CD14-positive monocyte (primary cell): ENCODE results near the gene AKR1C2. TPM values are rescaled to one million over a fixed set of nuclear protein-coding genes. Genes with fewer than 3 reads are reported as not detected.

Experiments used
- DNase-seq, 3 donors: peaks; one replicate each; pipeline ENCODE4 v3.0.0-alpha.2; 2011 to 2022
- H2AFZ ChIP-seq: 2 replicates; pipeline ENCODE4 v1.6.0; 2012; ENCODE audit warnings: mild to moderate bottlenecking, low read depth, low read length, inconsistent platforms; ENCODE audit not compliant: insufficient read depth, poor library complexity, severe bottlenecking
- H3K27ac ChIP-seq, 2 donors: 1 replicate in 1 of 2; 2 replicates in 1 of 2; pipeline ENCODE4 v1.5.1; 2012 to 2013; ENCODE audit warnings: low read length in 2 of 2, control low read depth in 1 of 2, inconsistent platforms in 1 of 2, low read depth in 1 of 2, mild to moderate bottlenecking in 1 of 2
- H3K27me3 ChIP-seq, 2 donors: one replicate each; pipeline versions ENCODE4 v1.6.0 to v1.6.1; 2011 to 2013; ENCODE audit warnings: low read length in 2 of 2; ENCODE audit not compliant: control insufficient read depth in 2 of 2, insufficient read depth in 2 of 2
- H3K36me3 ChIP-seq, 2 donors: replicated peaks in 1 of 2; 1 replicate in 1 of 2; 2 replicates in 1 of 2; pipeline versions ENCODE4 v1.5.1 to v1.6.1; 2012 to 2013; ENCODE audit warnings: low read length in 2 of 2, control low read depth in 1 of 2, inconsistent platforms in 1 of 2, mild to moderate bottlenecking in 1 of 2; ENCODE audit not compliant: insufficient read depth in 2 of 2, control insufficient read depth in 1 of 2
- H3K4me1 ChIP-seq, 2 donors: 1 replicate in 1 of 2; 2 replicates in 1 of 2; pipeline versions ENCODE4 v1.5.1 to v1.6.1; 2012 to 2013; ENCODE audit warnings: low read length in 2 of 2, control low read depth in 1 of 2, inconsistent platforms in 1 of 2, mild to moderate bottlenecking in 1 of 2, moderate library complexity in 1 of 2; ENCODE audit not compliant: insufficient read depth in 2 of 2, control insufficient read depth in 1 of 2
- H3K4me2 ChIP-seq: replicated peaks from 2 replicates; pipeline ENCODE3; 2012; ENCODE audit warnings: low read length, moderate library complexity, mild to moderate bottlenecking; ENCODE audit not compliant: poor library complexity, severe bottlenecking; ENCODE audit errors: extremely low read depth
- H3K4me3 ChIP-seq, 3 experiments: fragments of 200-600 bp in 1 of 3; sonication (generic) in 1 of 3; replicated peaks in 1 of 3; 1 replicate in 2 of 3; 2 replicates in 1 of 3; pipeline ENCODE4 v1.5.1; 2011 to 2013; ENCODE audit warnings: low read length in 3 of 3, mild to moderate bottlenecking in 3 of 3, control low read depth in 2 of 3, low read depth in 2 of 3, inconsistent platforms in 1 of 3, moderate library complexity in 1 of 3
- H3K79me2 ChIP-seq: 2 replicates; pipeline ENCODE4 v1.6.0; 2012; ENCODE audit warnings: mild to moderate bottlenecking, control low read depth, inconsistent platforms, low read length, moderate library complexity; ENCODE audit not compliant: insufficient read depth
- H3K9ac ChIP-seq: 2 replicates; pipeline ENCODE4 v1.6.0; 2017; ENCODE audit warnings: low read length, mild to moderate bottlenecking; ENCODE audit not compliant: insufficient read depth, poor library complexity, severe bottlenecking
- H3K9me3 ChIP-seq, 2 donors: replicated peaks in 1 of 2; 1 replicate in 1 of 2; 2 replicates in 1 of 2; pipeline versions ENCODE4 v1.5.1 to v1.6.1; 2012 to 2013; ENCODE audit warnings: low read length in 2 of 2, control low read depth in 1 of 2; ENCODE audit not compliant: control insufficient read depth in 1 of 2, insufficient read depth in 1 of 2
- H4K20me1 ChIP-seq: 2 replicates; pipeline ENCODE4 v1.6.0; 2012; ENCODE audit warnings: mild to moderate bottlenecking, low read length, control low read depth, moderate library complexity; ENCODE audit not compliant: insufficient read depth
- H3K27ac Mint-ChIP-seq, 7 donors: one replicate each; pipeline ENCODE4 v1.8.0; 2020; ENCODE audit warnings: mild to moderate bottlenecking in 7 of 7, mixed read lengths in 7 of 7, moderate library complexity in 6 of 7, inconsistent platforms in 2 of 7
- H3K27me3 Mint-ChIP-seq, 3 donors: one replicate each; pipeline ENCODE4 v1.8.0; 2021 to 2022; ENCODE audit warnings: low read depth in 3 of 3, mild to moderate bottlenecking in 3 of 3, mixed read lengths in 3 of 3, moderate library complexity in 3 of 3, inconsistent platforms in 1 of 3
- H3K36me3 Mint-ChIP-seq, 2 donors: one replicate each; pipeline ENCODE4 v1.8.0; 2020; ENCODE audit warnings: mixed read lengths in 2 of 2, inconsistent platforms in 1 of 2, mild to moderate bottlenecking in 1 of 2
- H3K4me1 Mint-ChIP-seq: one replicate; pipeline ENCODE4 v1.8.0; 2020; ENCODE audit warnings: mild to moderate bottlenecking, mixed read lengths
- H3K4me3 Mint-ChIP-seq, 2 donors: one replicate each; pipeline ENCODE4 v1.8.0; 2020; ENCODE audit warnings: mild to moderate bottlenecking in 2 of 2, mixed read lengths in 2 of 2, moderate library complexity in 1 of 2
- H3K9me3 Mint-ChIP-seq, 7 donors: one replicate each; pipeline ENCODE4 v1.8.0; 2020 to 2022; ENCODE audit warnings: mixed read lengths in 7 of 7, mild to moderate bottlenecking in 6 of 7, moderate library complexity in 6 of 7, inconsistent platforms in 2 of 7
- CTCF ChIP-seq: fragments of 200-600 bp; IDR thresholded peaks from one replicate; pipeline ENCODE4 v1.8.0; 2022; ENCODE audit warnings: antibody characterized with exemption, mild to moderate bottlenecking
- WGBS: methylation state at CpG from one replicate; pipeline ENCODE4 v1.1.5; 2013; ENCODE audit warnings: missing lambda C conversion rate; ENCODE audit not compliant: insufficient coverage; 5-methylcytosine and 5-hydroxymethylcytosine counted together
- intact Hi-C, 2 donors: fragments of 100-400 bp; cut with micrococcal nuclease; formaldehyde crosslinking; loops; one replicate each; pipeline versions ENCODE4 v1.15.0 to v1.15.1; 2023
- polyA plus RNA-seq, 3 donors: library from polyadenylated mRNA; depleted of rRNA in 1 of 3; unstranded in 2 of 3; stranded (reverse) in 1 of 3; fragments of 300-500 nt in 2 of 3; fragments of >200 nt in 1 of 3; fragmentation: Illumina TruSeq in 2 of 3; gene quantifications; 1 replicate in 2 of 3; 2 replicates in 1 of 3; pipeline ENCODE4 v1.2.3, GENCODE V29; 2012 to 2021

The AKR1C2 gene
- polyA plus RNA-seq, 3 donors: 0.13 TPM; not detected in 2

- Histone ChIP-seq H3K79me2 (no peaks in the 10 kb centered on the region), H3K27ac (no peak overlapping the region), H3K36me3 (no peaks in the 10 kb centered on the region), H3K9me3 (no peaks in the 10 kb centered on the region), H3K4me3 (no peak overlapping the region), H3K4me2 (no peak overlapping the region), H3K27me3 (no peaks in the 10 kb centered on the region), H2AFZ (no peak overlapping the region), H3K4me1 (no peaks in the 10 kb centered on the region), H4K20me1 (no peaks in the 10 kb centered on the region), H3K9ac (no peak overlapping the region)
- no peak for TF ChIP-seq CTCF
- H3K9me3 Mint-ChIP-seq: no peaks in the 10 kb centered on the region
- intact Hi-C loops: no loop called here
- DNase-seq: no peak
- no peak overlapping the region for H3K27ac Mint-ChIP-seq
- H3K36me3 Mint-ChIP-seq: no peaks in the 10 kb centered on the region
- H3K4me3 Mint-ChIP-seq: no peak overlapping the region
- peaks cover 1 to 2% (median 1%) of the 10 kb centered on the region in 3 donors for H3K27me3 Mint-ChIP-seq
- H3K4me1 Mint-ChIP-seq: peaks cover 2% of the 10 kb centered on the region
- 59% methylated on average over 11 of the region's 14 CpGs for whole genome bisulfite sequencing
Observed at GRCh38 chr10:4981722-4982471, 21.8 kb downstream of the AKR1C2 start.

- Histone ChIP-seq H3K79me2 (no peaks in the 10 kb centered on the region), H3K4me3 (no peak overlapping the region), H3K4me1 (no peaks in the 10 kb centered on the region), H3K4me2 (no peak overlapping the region), H3K36me3 (no peaks in the 10 kb centered on the region), H3K27me3 (no peaks in the 10 kb centered on the region), H3K27ac (no peak overlapping the region), H3K9ac (no peak overlapping the region), H2AFZ (no peak overlapping the region), H4K20me1 (no peaks in the 10 kb centered on the region), H3K9me3 (no peaks in the 10 kb centered on the region)
- no peaks in the 10 kb centered on the region for H3K36me3 Mint-ChIP-seq
- no peak overlapping the region for H3K27ac Mint-ChIP-seq
- peaks cover 2% of the 10 kb centered on the region for H3K4me1 Mint-ChIP-seq
- H3K4me3 Mint-ChIP-seq: no peak overlapping the region
- peaks cover 0 to 2% (median 0%) of the 10 kb centered on the region in 3 donors for H3K27me3 Mint-ChIP-seq
- intact Hi-C loops: no loop called here
- WGBS: no CpG with 5 or more reads among the region's 2 CpGs
- no peak for DNase-seq
- no peak for TF ChIP-seq CTCF
- H3K9me3 Mint-ChIP-seq: no peaks in the 10 kb centered on the region
Observed at GRCh38 chr10:4980793-4981192, 22.9 kb downstream of the AKR1C2 start.
